LNCAP (cell line): Measurements from ENCODE around the gene NPM3.

ENCODE experiments used
- CTCF ChIP-seq: fragments of 450-650 bp; IDR thresholded peaks from 2 replicates; pipeline ENCODE4 v1.5.1; 2017; ENCODE audit warnings: mild to moderate bottlenecking

Gene NPM3

DNA sequence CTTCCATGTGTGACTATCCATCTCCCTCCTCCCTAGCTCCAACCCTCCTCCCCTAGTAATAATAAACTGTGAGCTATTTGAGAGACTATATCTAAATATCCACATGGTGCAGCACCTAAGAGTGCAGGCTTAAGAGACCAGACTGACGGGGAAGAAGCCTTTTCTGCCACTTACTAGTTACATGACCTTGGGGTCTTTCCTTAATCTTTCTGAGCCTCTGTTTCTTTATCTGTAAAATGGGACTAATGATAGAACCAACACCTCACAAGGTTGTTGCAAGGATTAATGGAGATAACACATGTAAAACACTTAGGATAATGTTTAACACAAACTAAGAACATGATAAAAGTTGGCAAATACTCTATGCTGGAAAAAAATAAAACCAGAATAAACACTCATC, 51.1 kb downstream of the NPM3 start:
- TF ChIP-seq CTCF, result no peak
